GDM1 (cell line): ENCODE measurements around the gene CLDND2.
"Not testable (repeated sequence)": the region's sequence is repeated elsewhere in the genome, so short reads cannot be mapped to it uniquely, and the experiment has no call there.

Source experiments
- DNase-seq: peaks from one replicate; lab custom pipeline; 2025; lab: John Stamatoyannopoulos, UW

CLDND2 gene, protein sequence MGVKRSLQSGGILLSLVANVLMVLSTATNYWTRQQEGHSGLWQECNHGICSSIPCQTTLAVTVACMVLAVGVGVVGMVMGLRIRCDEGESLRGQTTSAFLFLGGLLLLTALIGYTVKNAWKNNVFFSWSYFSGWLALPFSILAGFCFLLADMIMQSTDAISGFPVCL

DNA sequence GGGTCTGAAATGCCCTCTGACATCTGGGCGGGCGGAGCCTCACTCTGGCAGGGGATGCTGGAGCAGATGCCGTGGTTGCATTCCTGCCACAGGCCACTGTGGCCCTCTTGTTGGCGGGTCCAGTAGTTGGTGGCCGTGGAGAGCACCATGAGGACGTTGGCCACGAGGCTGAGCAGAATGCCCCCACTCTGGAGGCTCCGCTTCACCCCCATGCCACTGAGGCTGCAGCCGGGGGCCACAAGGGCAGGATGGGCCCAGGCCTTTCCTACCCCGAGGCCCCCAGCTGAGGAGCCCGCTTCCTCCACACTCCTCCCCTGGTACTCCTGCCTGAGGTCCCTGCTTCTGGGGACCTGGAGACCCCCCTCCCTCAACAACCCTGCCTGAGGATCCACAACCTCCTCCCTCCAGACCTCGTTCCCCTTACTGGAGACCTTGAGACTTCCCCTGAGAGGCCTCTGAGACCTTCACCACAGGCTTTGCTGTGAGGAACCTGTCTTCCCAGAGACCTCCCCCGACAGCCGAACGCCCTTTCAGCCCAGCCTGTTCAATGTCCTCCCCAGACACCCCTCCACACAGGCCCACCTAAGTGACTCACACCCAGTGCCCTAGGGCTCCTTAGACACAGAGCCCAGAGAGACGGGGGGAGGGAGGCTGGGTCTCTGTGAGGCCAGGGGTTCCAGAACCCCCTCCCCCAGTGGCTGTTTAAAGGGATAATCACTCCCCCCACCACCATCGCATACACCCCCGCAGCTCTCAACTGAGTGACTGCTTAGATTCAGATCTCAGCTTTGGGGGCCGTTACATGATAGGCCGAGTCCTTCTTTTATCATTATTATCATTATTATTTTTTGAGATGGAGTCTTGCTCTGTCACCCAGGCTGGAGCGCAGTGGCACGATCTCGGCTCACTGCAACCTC lies at the start of gene CLDND2:
Gene CLDND2 (minus strand): TSS at position 638 of the 917 bp plus-strand sequence. CDS start 426 bp downstream, at position 212.
- DNase-seq = peak; percentile 69

DNA sequence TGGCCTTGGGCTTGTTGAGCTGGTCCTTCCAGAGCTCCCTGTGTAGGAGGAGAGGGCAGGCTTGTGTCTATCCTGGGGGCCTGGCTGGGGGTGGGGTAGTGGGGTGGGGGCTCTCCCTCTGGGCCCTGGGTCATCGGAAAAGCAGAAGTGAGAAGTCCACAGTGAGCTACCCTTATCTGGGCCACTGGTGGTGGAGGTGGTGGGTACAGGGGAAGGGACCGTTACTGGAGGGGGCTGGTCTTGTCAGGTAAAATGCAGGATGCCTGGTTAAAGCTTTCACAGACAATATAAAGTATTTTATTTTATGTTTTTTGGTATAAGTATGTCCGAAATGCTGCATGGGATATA lies 49.0 kb upstream of the CLDND2 start:
- peak; percentile 41 for DNase-seq

DNA sequence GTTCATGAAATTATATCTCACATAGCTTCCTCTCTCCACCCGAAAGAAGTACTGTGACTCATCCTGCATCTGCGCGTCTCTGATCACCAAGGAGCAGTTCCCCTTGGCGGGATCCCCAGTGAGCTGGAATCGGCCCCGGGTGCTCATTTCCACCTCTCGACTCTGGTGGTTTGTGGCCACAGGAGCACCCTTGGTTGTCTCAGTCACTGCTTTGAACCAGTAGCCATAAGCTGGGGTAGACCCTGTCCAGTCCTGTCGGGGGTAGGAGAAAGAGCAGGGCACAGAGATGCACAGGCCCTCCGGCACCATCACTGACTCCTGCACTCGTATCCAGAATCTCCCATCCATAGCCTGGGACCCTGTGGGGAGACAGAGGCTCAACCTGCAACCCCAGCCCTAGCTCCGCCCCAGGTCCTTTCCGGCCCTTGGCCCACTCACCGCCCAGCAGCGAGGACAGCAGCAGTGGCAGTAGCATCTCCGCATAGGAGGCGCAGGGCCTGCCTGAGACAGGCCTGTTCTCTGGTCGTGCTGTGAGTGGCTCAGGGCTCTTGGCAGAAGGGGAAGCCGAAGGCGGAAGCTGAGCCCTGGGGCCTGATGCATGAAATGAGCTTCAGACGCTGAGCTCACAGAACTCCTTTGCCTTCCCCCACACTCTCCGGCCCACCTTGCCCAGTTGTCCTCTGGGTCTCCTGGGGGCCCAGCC lies 48.5 kb upstream of the CLDND2 start, which contains the start of gene SIGLEC10:
Gene SIGLEC10 (minus strand): TSS at position 536 of the 703 bp plus-strand sequence. CDS start 61 bp downstream, at position 475.
- peak; percentile 84 for DNase-seq

DNA sequence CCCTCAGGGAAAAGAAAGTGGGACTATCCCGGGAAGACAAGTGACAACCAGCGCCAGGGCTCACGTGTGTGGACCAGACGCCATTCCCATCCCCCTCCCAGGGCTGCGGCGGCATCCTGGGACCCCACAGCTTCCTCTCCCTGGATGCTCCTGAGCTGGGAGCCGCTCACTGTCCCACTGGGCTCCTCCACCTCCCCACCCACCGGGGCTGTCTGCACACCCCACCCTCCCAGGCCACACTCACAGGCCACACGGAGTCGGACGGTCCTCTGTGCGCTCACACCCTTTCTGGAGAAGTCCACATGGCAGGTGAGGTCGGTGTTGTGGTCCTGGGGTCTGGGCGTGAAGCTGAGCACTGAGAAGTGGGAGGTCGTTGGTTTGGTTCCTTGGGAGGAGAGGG lies 47.6 kb upstream of the CLDND2 start:
- not testable (repeated sequence) for DNase-seq

DNA sequence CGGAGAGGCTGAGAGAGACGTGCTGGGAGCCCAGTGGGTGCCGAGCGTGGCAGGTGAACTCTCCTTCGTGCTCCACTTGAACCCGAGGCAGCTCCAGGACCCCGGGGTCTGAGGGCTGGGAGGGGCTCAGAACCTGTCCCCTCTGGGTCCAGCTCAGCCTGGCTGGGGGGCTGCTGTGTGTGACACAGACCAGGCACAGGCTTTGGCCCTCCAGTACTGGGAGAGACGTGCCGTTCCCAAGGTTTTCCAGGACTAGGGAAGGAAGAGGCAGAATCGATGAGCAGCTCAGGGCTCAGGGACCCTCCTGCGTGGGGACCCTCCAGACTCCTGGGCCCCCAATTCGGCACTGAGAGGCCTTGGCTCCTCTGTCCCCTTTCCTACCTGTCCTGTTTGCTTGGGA lies 46.4 kb upstream of the CLDND2 start:
- DNase-seq = no peak

DNA sequence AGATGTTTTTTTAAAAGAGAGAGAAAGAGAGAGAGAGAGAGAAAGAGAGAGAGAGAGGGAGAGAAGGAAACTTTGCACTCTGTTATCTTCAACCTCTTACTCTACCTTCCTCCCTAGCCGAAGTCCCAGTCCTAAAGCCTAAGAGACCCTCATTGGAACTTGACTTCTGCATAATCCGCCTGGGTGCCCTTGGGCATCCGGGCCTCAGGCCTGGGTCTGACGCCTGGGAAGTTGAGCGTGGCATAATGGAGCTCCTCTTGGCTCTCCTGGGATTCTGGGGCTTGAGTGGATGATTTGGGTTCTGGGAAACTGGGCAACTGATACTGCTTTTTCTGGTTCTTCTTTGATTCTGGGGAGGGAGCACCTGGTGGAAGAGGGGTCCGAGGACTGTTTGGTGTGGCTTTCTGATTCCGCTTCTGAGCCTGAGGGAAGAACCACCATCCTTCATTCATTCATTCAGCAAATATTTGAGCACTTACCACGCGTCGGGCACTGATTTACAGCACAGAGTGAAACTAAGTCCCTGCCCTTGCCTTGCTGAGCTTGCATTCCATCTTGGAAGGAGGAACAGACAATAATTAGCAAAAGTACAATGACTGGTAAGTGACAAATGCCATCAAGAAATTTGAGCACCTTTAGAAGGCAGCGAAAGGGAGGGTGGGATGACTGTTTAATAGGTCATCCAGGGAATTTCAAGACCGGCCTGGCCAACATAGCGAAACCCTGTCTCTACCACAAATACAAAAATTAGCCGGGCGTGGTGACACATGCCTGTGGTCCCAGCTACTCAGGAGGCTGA lies 42.3 kb upstream of the CLDND2 start:
- no peak for DNase-seq

DNA sequence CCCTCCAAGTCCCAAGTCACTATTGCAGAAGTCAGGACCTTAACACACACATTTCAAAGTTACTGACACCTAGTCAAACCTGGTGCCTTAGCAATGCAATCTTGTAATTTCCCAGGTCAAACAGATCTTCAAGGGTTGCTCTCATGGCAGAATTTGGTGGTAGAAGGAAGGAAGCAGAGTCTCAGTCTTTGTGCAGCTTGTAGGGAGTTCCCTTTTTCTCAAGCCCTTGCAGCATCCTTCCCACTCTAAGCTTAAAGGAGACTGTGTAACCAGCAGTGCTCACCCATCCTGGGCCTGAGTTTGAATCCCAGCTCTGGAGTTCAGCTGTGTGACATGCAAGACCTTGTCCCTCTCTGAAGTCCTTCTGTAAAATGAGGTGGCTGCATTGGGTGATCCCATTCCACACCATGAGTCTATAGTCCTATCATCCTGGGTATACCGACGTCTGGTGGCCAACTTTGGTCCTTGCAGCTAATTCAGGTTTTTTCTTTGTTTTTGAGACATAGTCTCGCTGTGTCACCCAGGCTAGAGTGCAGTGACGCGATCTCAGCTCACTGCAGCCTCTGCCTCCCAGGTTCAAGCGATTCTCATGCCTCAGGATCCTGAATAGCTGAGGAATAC lies 38.8 kb upstream of the CLDND2 start:
- DNase-seq = peak; percentile 60

DNA sequence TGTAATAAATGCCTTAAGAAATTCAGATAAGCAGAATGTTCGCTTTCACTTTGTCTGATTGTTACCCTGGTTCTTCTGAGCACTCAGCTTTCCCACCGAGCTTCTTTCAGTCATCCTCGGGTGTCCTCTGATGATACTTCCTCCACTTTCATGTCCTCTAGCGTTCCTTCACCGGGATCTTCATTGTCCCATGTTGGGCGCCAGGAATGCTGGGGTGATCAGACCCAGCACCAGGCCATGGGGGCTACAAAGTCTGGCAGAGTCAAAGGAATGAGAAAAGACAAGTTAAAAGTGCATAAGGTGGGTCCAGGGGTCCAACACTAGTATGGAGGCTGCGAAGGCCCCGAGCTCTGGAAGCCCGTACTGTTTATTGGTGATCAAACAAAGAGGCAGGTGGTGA lies 33.3 kb upstream of the CLDND2 start:
- no peak for DNase-seq

DNA sequence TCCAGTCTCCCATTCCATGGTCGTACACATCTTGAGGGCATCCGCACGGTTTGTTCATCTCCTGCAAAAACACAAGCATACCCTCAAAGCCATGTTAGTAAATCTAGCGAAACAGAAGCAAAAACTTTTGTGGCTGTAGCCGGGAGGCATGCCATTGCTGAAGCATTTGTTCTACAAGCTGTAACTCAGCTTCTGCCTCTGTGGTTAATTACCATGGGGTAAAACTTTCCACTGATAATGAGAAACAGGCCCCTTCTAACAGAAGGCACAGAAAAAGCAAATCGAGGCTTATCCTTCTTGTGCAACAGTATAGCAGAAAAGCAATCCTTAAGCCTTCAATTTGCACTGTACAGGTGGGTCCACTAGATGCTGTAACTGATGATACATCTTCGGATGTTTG lies 31.1 kb upstream of the CLDND2 start:
- DNase-seq = not testable (repeated sequence)

DNA sequence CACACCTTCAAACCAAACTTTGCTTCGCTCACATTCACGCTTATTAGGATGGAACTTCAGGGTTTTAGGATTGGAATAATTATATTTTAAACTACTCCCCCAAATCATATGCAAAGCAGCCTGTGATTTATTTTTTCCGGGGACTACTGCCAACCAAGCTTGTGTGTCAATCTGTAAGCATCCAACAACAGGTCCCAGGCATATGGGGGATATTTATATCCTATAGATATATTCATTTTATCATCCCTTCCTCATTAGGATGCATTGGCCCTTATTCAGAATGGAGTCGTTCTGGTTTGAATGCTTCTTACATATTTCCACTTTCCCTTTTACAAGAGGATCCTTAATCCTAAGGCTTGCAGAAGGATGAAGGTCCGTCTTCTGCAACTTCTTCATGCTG lies 30.4 kb upstream of the CLDND2 start:
- no peak for DNase-seq

DNA sequence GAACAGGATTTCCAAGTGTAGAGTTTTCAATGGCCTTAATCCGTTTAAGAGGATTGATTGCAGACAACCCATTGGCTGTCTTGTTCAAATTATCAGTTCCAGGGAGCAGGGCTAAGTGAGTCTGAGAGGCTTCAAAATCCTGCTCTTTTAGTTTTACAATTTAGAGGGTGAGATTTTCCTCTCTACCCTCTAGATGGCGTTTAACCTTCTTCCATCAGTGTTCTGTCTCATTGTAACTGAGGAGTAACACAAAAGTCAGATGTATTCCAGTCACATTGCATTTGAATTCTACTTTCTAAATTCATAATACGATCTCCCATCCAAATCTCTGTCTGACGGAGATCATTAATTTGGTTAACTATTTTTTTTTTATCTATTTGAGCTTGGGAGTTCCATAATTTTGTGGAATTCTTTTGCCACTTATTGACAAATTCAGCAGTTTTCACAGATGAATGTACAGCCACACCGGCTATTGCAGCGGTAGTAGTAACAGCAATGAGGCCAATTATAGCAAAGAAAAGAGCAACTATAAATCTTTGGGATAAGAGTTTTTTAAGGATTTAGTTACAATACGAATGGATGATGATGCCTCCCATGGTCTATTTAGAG lies 29.4 kb upstream of the CLDND2 start:
- DNase-seq = peak; percentile 41

DNA sequence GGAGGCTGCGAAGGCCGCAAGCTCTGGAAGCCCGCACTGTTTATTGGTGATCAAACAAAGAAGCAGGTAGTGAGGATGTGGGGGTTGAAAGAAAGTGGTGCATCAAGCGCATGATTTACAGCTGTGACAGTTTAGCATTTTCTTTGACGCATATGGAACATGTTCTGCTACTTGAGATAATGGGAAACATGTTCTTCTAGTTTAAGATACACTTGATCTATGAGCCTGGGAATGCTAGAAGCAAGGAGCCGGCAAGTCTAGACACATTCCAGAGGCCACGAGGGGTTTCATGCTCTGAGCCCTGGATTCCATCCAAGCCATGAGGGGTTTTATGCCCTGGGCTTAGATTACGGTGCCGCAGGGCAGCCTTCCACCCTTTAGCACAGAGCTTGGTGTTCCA lies 28.6 kb upstream of the CLDND2 start:
- not testable (repeated sequence) for DNase-seq

DNA sequence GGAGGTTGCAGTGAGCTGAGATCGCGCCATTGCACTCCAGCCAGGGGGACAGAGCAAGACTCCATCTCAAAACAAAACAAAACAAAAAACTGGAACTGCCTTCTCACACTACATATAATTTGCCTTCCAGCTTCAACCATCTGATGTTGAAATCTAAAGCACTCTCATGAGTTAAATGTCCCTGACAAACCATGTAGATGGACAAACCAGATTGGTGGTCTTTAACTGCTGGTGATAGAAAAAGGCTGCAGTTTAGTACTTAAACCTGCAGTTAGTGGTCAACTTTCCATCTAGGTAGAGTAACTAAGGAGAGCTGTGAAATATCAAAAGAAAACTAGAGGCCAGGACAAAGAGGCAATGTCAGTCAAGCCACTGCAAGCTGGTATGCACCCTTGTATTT lies 27.4 kb upstream of the CLDND2 start:
- DNase-seq = no peak

DNA sequence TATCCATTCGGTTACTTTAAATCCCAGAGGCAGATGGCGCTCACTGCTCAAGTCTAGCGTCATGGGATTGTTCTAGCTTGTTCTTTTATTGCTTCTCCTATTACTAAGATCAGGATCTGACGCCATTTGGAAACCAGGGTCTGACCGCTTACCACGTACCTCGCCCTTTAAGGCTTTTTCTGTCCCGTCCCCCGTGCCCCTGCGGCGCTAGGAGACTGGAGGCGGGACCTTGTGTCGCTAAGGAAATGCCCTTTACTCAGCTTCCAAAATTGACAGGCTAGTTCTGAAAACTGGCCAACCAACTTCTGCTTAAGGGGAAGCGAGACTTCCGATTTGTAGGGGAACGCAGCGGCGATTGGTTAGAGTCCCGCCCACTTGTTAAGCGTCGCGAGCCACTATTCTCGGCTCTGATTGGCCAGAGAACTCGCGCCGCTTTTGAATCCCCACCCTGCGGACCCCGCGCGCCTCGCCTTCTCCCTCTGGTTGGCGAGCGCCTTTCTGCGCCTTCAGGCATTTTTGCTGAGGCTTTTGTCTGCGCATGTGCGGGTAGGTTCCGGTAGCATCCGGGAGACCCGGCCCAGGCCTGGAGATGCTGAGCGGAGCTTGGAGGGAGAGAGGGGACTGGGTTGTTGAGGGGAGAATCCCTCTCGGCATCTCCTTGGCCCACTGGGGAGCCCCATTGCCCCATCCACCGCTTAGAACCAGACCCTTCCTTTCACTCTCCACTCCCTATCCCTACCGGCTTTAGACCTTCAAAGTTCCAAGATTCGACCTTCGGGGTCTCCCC lies 25.4 kb upstream of the CLDND2 start:
- DNase-seq = peak; percentile 98

DNA sequence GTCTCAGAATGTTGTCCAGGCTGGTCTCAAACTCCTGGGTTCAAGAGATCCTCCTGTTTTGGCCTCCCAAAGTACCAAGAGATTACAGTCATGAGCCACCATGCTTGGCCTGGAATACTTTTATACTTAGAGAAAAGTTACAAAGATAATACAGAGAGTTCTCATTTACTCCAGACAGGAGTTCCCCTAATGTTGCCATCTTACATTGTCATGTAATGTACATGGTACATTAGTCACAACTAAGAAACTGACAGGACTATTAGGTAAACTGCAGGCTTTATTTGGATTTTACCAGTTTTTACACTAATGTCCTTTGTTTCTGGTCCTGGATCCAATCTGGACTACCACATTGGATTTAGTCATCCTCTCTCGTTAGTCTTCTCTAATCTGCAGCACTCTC lies 23.9 kb upstream of the CLDND2 start:
- no peak for DNase-seq

DNA sequence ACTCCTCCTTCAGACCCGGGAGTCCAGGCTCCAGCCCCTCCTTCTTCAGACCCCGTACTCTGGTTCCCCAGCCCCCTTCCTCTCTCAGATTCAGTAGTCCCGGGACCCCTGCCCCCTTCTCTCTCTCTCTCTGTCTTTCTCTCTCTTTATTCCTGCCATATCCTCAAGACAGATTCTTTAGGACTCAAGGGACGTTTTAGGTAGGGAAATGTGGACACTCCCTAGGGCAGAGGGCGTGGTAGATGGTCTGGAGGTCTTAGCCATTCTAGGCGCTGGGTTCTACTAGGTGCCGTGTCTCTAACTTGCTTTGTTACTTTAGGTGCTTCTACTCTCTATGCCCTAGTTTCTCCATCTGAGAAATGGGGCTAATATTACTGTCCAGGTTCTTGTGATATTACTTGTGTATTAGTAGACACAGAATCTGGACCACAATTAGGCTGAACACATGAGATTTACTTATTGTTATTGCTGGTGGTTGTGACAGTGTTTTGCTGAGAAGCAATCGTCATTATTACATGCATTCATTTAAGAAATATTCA lies 22.3 kb upstream of the CLDND2 start:
- no peak for DNase-seq

DNA sequence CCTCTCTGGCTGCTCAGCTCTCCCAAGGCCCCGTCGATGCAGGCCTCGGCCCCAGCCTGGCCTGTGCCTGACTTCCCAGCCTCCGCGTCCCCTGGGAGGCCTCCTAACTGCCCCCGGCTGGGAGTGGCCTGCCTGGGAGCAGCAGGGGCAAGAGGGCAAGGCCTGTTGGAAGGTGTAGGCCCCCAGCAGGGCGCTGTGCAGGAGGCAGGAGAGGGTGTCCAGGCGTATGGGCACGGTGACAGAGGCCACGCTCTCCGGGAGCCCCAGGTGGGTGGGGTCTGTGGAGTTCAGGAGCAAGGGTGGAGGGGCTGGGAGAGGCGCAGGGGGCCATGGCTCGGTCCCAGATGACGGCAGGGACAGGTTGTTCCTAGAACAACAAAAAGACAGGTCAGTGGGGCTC lies 20.3 kb upstream of the CLDND2 start:
- DNase-seq = no peak

DNA sequence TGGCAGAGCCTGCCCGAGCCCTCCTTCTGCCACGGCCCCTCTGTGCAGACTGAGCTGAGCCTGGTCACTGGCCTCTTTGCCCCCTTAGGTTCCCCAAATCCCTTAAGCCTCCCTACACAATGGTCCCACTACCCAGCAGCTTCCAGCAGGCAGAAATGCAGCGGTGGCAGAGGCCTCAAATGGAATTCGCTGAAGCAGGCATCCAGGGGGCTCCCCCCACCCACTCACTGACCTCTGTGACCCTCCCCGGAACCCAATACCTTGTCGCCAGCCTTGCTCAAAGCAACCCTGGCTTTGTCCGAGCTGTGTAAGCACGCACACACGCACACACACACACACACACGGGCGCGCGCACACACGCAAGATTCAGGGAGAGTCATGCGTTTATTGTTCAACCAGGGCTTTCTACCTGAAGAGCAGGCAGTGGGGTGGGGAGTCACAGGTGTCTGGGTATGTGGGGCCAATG lies 19.2 kb upstream of the CLDND2 start, which contains the start of gene LIM2:
Gene LIM2 (minus strand): TSS at position 51 of the 466 bp plus-strand sequence. CDS start 531 bp downstream, outside the sequence.
- DNase-seq = no peak

DNA sequence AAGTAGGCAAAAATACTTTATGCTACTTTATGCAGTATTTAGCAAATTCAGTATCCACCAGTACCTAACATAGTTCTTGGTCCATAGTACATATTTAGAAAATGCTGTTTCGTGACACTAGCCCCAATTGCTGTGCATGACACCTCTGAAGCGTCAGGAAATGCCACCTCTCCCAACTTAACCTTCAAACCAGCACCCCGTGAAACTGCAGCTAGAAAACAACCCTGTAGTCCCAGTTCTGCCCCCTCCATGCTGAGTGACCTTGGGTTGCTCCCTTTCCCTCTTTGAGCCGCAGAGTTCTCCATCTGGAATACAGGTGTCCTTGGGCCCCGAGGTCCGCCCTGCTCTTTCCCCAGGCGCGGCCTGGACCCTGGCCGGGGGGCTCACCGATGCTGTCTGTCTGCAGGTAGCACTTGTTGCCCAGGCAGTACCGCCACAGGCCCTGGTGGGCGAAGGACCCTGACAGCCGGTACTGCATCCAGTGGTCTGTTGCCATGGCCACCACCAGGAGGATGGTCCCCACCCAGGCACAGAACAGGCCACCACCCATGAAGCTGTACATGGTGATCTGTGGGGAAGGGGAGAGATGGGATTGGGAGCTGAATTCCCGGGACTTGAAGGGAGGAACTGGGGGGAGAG lies 18.2 kb upstream of the CLDND2 start:
- DNase-seq = no peak
